NB4 (cell line): ENCODE data around the gene EBF3.

ENCODE experiments used
- DNase-seq: peaks from one replicate; pipeline ENCODE4 v3.0.0; 2010; ENCODE audit warnings: low read depth
- H3K4me3 ChIP-seq: one replicate; pipeline ENCODE4 v1.5.1; 2011; ENCODE audit warnings: mild to moderate bottlenecking, low read depth, low read length, moderate library complexity
- CTCF ChIP-seq: IDR thresholded peaks from one replicate; pipeline ENCODE4 v1.5.1; 2012; ENCODE audit warnings: low read depth, low read length
- MAX ChIP-seq: IDR thresholded peaks from 2 replicates; pipeline ENCODE4 v1.6.1; 2011; ENCODE audit warnings: low read depth, low read length
- MYC ChIP-seq: IDR thresholded peaks from 2 replicates; pipeline ENCODE4 v1.6.1; 2011; ENCODE audit warnings: low read depth, low read length
- POLR2A ChIP-seq: IDR thresholded peaks from 2 replicates; pipeline ENCODE4 v1.6.1; 2011; ENCODE audit warnings: mild to moderate bottlenecking; ENCODE audit not compliant: insufficient read length; ENCODE audit errors: extremely low read depth

Gene EBF3

GRCh38 chr10:130003787-130004613 lies 39.9 kb upstream of the EBF3 start:
- no peak for DNase-seq
- no peak for TF ChIP-seq POLR2A
- TF ChIP-seq MYC = no peak
- TF ChIP-seq MAX = no peak
- no peak for TF ChIP-seq CTCF

GRCh38 chr10:130003166-130003565 lies 39.1 kb upstream of the EBF3 start:
- TF ChIP-seq MYC (no peak), MAX (no peak), POLR2A (no peak), CTCF (no peak)
- no peak for DNase-seq
- H3K4me3 ChIP-seq = no peak overlapping the region

More at GRCh38 chr10:130003787-130004613, 39.9 kb upstream of the EBF3 start:
- H3K4me3 ChIP-seq = no peak overlapping the region

GRCh38 chr10:130002606-130003005 lies 38.5 kb upstream of the EBF3 start:
- no peak for DNase-seq
- no peak overlapping the region for H3K4me3 ChIP-seq
- no peak for TF ChIP-seq MAX
- no peak for TF ChIP-seq CTCF
- TF ChIP-seq POLR2A = no peak
- TF ChIP-seq MYC = no peak

- H3K4me3 ChIP-seq = no peak overlapping the region
- DNase-seq = no peak
- no peak for TF ChIP-seq CTCF
- no peak for TF ChIP-seq POLR2A
- TF ChIP-seq MAX = no peak
- no peak for TF ChIP-seq MYC
Measured at GRCh38 chr10:130000918-130001317, 36.8 kb upstream of the EBF3 start.

- no peak for TF ChIP-seq MYC
Measured at GRCh38 chr10:129999140-129999539, 35.1 kb upstream of the EBF3 start.

GRCh38 chr10:129993621-129994020 lies 29.5 kb upstream of the EBF3 start:
- no peak overlapping the region for H3K4me3 ChIP-seq
- no peak for TF ChIP-seq MYC
- TF ChIP-seq MAX = no peak
- no peak for TF ChIP-seq POLR2A
- no peak for TF ChIP-seq CTCF
- DNase-seq = no peak

More at GRCh38 chr10:129999140-129999539, 35.1 kb upstream of the EBF3 start:
- no peak for DNase-seq
- no peak overlapping the region for H3K4me3 ChIP-seq
